ENCODE data around the gene GSDME. TPM values are rescaled to one million over a fixed set of nuclear protein-coding genes. Genes with fewer than 3 reads are reported as not detected.

GSDME gene
- polyA plus RNA-seq, 1 of the 3 experiments (the other 2 are of a cell fraction) = 109 TPM

- Histone ChIP-seq H3K4me1 (ENCODE audit: control insufficient read depth in 1 of 2, insufficient read depth in 2 of 2, low read depth in 1 of 2, low read length in 1 of 2) (no peaks in the 10 kb centered on the region), H3K36me3 (replicated peaks in 1 of 2; ENCODE audit: control insufficient read depth in 1 of 2, insufficient read depth in 2 of 2, low read length in 1 of 2) (peaks cover 22 to 59% of the 10 kb centered on the region in 2 experiments), H3K9ac (no peak overlapping the region), H3K9me3 (no peaks in the 10 kb centered on the region), H2AFZ (ENCODE audit: low read depth) (no peak overlapping the region), H3K27me3 (ENCODE audit: insufficient read depth) (no peaks in the 10 kb centered on the region), H3K79me2 (ENCODE audit: insufficient read depth) (no peaks in the 10 kb centered on the region), H3K27ac (ENCODE audit: low read depth in 2 of 2, low read length in 1 of 2) (no peak overlapping the region), H4K20me1 (ENCODE audit: insufficient read depth) (no peaks in the 10 kb centered on the region), H3K9me2 (no peaks in the 10 kb centered on the region), H3F3A (replicated peaks; ENCODE audit: insufficient read depth) (no peaks in the 10 kb centered on the region), H3K4me3 (ENCODE audit: low read depth in 2 of 2, low read length in 1 of 2) (no peak overlapping the region), H3K4me2 (no peak overlapping the region)
- no peak for DNase-seq
- POLR2A ChIA-PET = no interaction called here
- TF ChIP-seq MEF2A (IDR thresholded peaks at IDR 0.05; ENCODE audit: borderline replicate concordance, low read depth) (no peak), CHD2 (IDR thresholded peaks at IDR 0.05; ENCODE audit: low read length, partially characterized antibody) (no peak), PBX3 (IDR thresholded peaks at IDR 0.05) (no peak), RXRA (IDR thresholded peaks at IDR 0.05; ENCODE audit: borderline replicate concordance, low read depth) (no peak), RAD21 (IDR thresholded peaks at IDR 0.05; ENCODE audit: low read length) (no peak), USF2 (IDR thresholded peaks at IDR 0.05; ENCODE audit: borderline replicate concordance, low read depth, low read length) (no peak), EZH2phosphoT487 (IDR thresholded peaks at IDR 0.05; ENCODE audit: borderline replicate concordance, low read depth) (no peak), MXI1 (IDR thresholded peaks at IDR 0.05; ENCODE audit: low read depth, low read length) (no peak), NRF1 (IDR thresholded peaks at IDR 0.05; ENCODE audit: low read depth, low read length) (no peak)
- CTCF ChIA-PET = interaction anchor here (0.5 to 1.3 kb wide), 6 partner anchors 13 to 390 kb away, joined by 3 to 4 read pairs (median 3); no protein-coding TSS in a partner anchor
- WGBS (ENCODE audit: low lambda C conversion rate) = 96% methylated on average over 5 of the region's 5 CpGs
Measured at GRCh38 chr7:24709051-24709450, 48.2 kb downstream of the GSDME start.

GRCh38 chr7:24707988-24708615 lies 49.2 kb downstream of the GSDME start:
- Histone ChIP-seq H3K79me2 (ENCODE audit: insufficient read depth) (no peaks in the 10 kb centered on the region), H3K36me3 (replicated peaks in 1 of 2; ENCODE audit: control insufficient read depth in 1 of 2, insufficient read depth in 2 of 2, low read length in 1 of 2) (peaks cover 22 to 60% of the 10 kb centered on the region in 2 experiments), H2AFZ (ENCODE audit: low read depth) (no peak overlapping the region), H3K27ac (ENCODE audit: low read depth in 2 of 2, low read length in 1 of 2) (no peak overlapping the region), H3K4me1 (ENCODE audit: control insufficient read depth in 1 of 2, insufficient read depth in 2 of 2, low read depth in 1 of 2, low read length in 1 of 2) (peaks cover 3 to 7% of the 10 kb centered on the region in 2 experiments; a peak in 2 of 4 replicates), H3K9me2 (no peaks in the 10 kb centered on the region), H4K20me1 (ENCODE audit: insufficient read depth) (no peaks in the 10 kb centered on the region), H3K9ac (no peak overlapping the region), H3F3A (replicated peaks; ENCODE audit: insufficient read depth) (no peaks in the 10 kb centered on the region), H3K4me2 (no peak overlapping the region), H3K4me3 (ENCODE audit: low read depth in 2 of 2, low read length in 1 of 2) (no peak overlapping the region), H3K9me3 (no peaks in the 10 kb centered on the region), H3K27me3 (ENCODE audit: insufficient read depth) (no peaks in the 10 kb centered on the region)
- CTCF ChIA-PET = interaction anchor here (1.3 kb wide), 2 partner anchors 14 to 42 kb away, joined by 3 read pairs; no protein-coding TSS in a partner anchor
- WGBS (ENCODE audit: low lambda C conversion rate) = 80% methylated on average over 9 of the region's 9 CpGs
- DNase-seq = no peak
- POLR2A ChIA-PET = no interaction called here
- peak; percentile 39; the same call in 1 of the 2 replicates for TF ChIP-seq PBX3 (IDR thresholded peaks at IDR 0.05)
- no peak for TF ChIP-seq RXRA (IDR thresholded peaks at IDR 0.05; ENCODE audit: borderline replicate concordance, low read depth)
- no peak for TF ChIP-seq SMC3 (IDR thresholded peaks at IDR 0.05; ENCODE audit: low read depth, low read length)
- no peak for TF ChIP-seq MEF2A (IDR thresholded peaks at IDR 0.05; ENCODE audit: borderline replicate concordance, low read depth)
- no peak for TF ChIP-seq CTCF (IDR thresholded peaks at IDR 0.05)
- TF ChIP-seq GABPA (IDR thresholded peaks at IDR 0.05; ENCODE audit: low read depth) = no peak
- no peak for TF ChIP-seq RCOR1 (IDR thresholded peaks at IDR 0.05; ENCODE audit: low read length)
- TF ChIP-seq EZH2phosphoT487 (IDR thresholded peaks at IDR 0.05; ENCODE audit: borderline replicate concordance, low read depth) = no peak
- no peak for TF ChIP-seq TAF1 (IDR thresholded peaks at IDR 0.05; ENCODE audit: borderline replicate concordance, low read depth, low read length)
- no peak for TF ChIP-seq TEAD4 (IDR thresholded peaks at IDR 0.05; ENCODE audit: borderline replicate concordance, insufficient read depth)
- TF ChIP-seq RAD21 (IDR thresholded peaks at IDR 0.05; ENCODE audit: low read length) = no peak
- TF ChIP-seq IRF3 (IDR thresholded peaks at IDR 0.05; ENCODE audit: low read depth, low read length) = no peak
- peak in 1 of 2 experiments; percentile 14; a peak in 1 of 4 replicates for TF ChIP-seq EP300 (IDR thresholded peaks at IDR 0.05; ENCODE audit: borderline replicate concordance in 1 of 2, low read depth in 1 of 2, low read length in 1 of 2)
- no peak for TF ChIP-seq GATA2 (CRISPR knock-in tag; IDR thresholded peaks at IDR 0.05)
- no peak for TF ChIP-seq ELF1 (IDR thresholded peaks at IDR 0.05)
- no peak for TF ChIP-seq MXI1 (IDR thresholded peaks at IDR 0.05; ENCODE audit: low read depth, low read length)
